Mesodermal cell (in vitro differentiated cells): ENCODE data around the gene ZSWIM6.

Source experiments
- H3K27ac ChIP-seq: 2 replicates; pipeline ENCODE4 v1.7.0; 2013; ENCODE audit warnings: mild to moderate bottlenecking, low read depth, low read length, moderate library complexity; ENCODE audit not compliant: severe bottlenecking
- H3K36me3 ChIP-seq: 2 replicates; pipeline ENCODE4 v1.7.1; 2013; ENCODE audit warnings: mild to moderate bottlenecking, low read length, moderate library complexity; ENCODE audit not compliant: control insufficient read depth, insufficient read depth
- H3K4me1 ChIP-seq: one replicate; pipeline ENCODE4 v1.7.1; 2013; ENCODE audit warnings: mild to moderate bottlenecking, low read length; ENCODE audit not compliant: insufficient read depth, control insufficient read depth, poor library complexity, severe bottlenecking
- H3K4me3 ChIP-seq: 2 replicates; pipeline ENCODE4 v1.7.0; 2013; ENCODE audit warnings: low read length, control low read depth, mild to moderate bottlenecking; ENCODE audit not compliant: insufficient read depth, poor library complexity, severe bottlenecking; ENCODE audit errors: extremely low read depth
- H3K9me3 ChIP-seq: 2 replicates; pipeline ENCODE4 v1.7.1; 2013; ENCODE audit warnings: mild to moderate bottlenecking, low read length, moderate library complexity; ENCODE audit not compliant: control insufficient read depth
- WGBS, 2 experiments: methylation state at CpG; one replicate each; pipeline ENCODE4 v1.1.5; 2013; ENCODE audit warnings: missing lambda C conversion rate in 2 of 2; ENCODE audit not compliant: insufficient coverage in 2 of 2; 5-methylcytosine and 5-hydroxymethylcytosine counted together

Gene ZSWIM6

GRCh38 chr5:61333321-61333953 is 1.4 kb downstream of the ZSWIM6 start:
- Histone ChIP-seq H3K4me1 (peaks cover 20% of the 10 kb centered on the region), H3K9me3 (no peaks in the 10 kb centered on the region), H3K36me3 (peaks cover 17% of the 10 kb centered on the region), H3K27ac (peak overlapping the region; percentile 91), H3K4me3 (peak overlapping the region; percentile 93)
- 0% methylated on average over 29 to 53 of the region's 75 CpGs for WGBS, 2 experiments

- Histone ChIP-seq H3K9me3 (no peaks in the 10 kb centered on the region), H3K4me1 (peaks cover 12% of the 10 kb centered on the region), H3K27ac (peak overlapping the region; percentile 91), H3K36me3 (peaks cover 17% of the 10 kb centered on the region), H3K4me3 (peak overlapping the region; percentile 93)
- 0 to 3% methylated on average over 8 of the region's 17 CpGs for WGBS, 2 experiments
These were observed 2.2 kb downstream of the ZSWIM6 start for GRCh38 chr5:61333954-61334867.

GRCh38 chr5:61334868-61335615 is 3.0 kb downstream of the ZSWIM6 start:
- 52 to 61% methylated on average over 4 to 5 of the region's 10 CpGs for WGBS, 2 experiments

GRCh38 chr5:61339764-61340163 is 7.7 kb downstream of the ZSWIM6 start:
- Histone ChIP-seq H3K4me1 (peaks cover 16% of the 10 kb centered on the region), H3K9me3 (no peaks in the 10 kb centered on the region), H3K4me3 (no peak overlapping the region), H3K27ac (no peak overlapping the region), H3K36me3 (peaks cover 17% of the 10 kb centered on the region)
- 83% methylated on average over 1 of the region's 2 CpGs; no CpG with 5 or more reads in 1 of the 2 experiments for WGBS, 2 experiments

More at GRCh38 chr5:61334868-61335615, 3.0 kb downstream of the ZSWIM6 start:
- H3K27ac ChIP-seq, result peak overlapping the region; percentile 33
- peaks cover 7% of the 10 kb centered on the region for H3K4me1 ChIP-seq
- H3K36me3 ChIP-seq, result peaks cover 17% of the 10 kb centered on the region
- no peaks in the 10 kb centered on the region for H3K9me3 ChIP-seq
- peak overlapping the region; percentile 93 for H3K4me3 ChIP-seq

- Histone ChIP-seq H3K4me3 (no peak overlapping the region), H3K4me1 (peaks cover 12% of the 10 kb centered on the region), H3K36me3 (peaks cover 17% of the 10 kb centered on the region), H3K9me3 (no peaks in the 10 kb centered on the region), H3K27ac (no peak overlapping the region)
- 100% methylated on average over 1 to 3 of the region's 3 CpGs for WGBS, 2 experiments
These were observed 8.8 kb downstream of the ZSWIM6 start for GRCh38 chr5:61340775-61341361.

- Histone ChIP-seq H3K4me3 (no peak overlapping the region), H3K4me1 (peaks cover 12% of the 10 kb centered on the region), H3K9me3 (no peaks in the 10 kb centered on the region), H3K27ac (no peak overlapping the region), H3K36me3 (peaks cover 6% of the 10 kb centered on the region)
- 86 to 100% methylated on average over 1 to 2 of the region's 4 CpGs for WGBS, 2 experiments
These were observed 10.0 kb downstream of the ZSWIM6 start for GRCh38 chr5:61342071-61342501.

- Histone ChIP-seq H3K9me3 (no peaks in the 10 kb centered on the region), H3K4me3 (no peak overlapping the region), H3K36me3 (peaks cover 4% of the 10 kb centered on the region), H3K27ac (no peak overlapping the region), H3K4me1 (peaks cover 12% of the 10 kb centered on the region)
- 100% methylated on average over 2 of the region's 6 CpGs; no CpG with 5 or more reads in 1 of the 2 experiments for WGBS, 2 experiments
These were observed 12.3 kb downstream of the ZSWIM6 start for GRCh38 chr5:61344187-61344944.

- Histone ChIP-seq H3K4me3 (no peak overlapping the region), H3K36me3 (peaks cover 4% of the 10 kb centered on the region), H3K9me3 (no peaks in the 10 kb centered on the region), H3K4me1 (peaks cover 12% of the 10 kb centered on the region), H3K27ac (no peak overlapping the region)
- 83 to 100% methylated on average over 1 of the region's 2 CpGs for WGBS, 2 experiments
These were observed 14.5 kb downstream of the ZSWIM6 start for GRCh38 chr5:61346511-61346910.

- Histone ChIP-seq H3K4me3 (no peak overlapping the region), H3K27ac (no peak overlapping the region), H3K36me3 (peaks cover 4% of the 10 kb centered on the region), H3K4me1 (peaks cover 8% of the 10 kb centered on the region), H3K9me3 (no peaks in the 10 kb centered on the region)
- 100% methylated on average over 1 to 3 of the region's 3 CpGs for WGBS, 2 experiments
These were observed 15.0 kb downstream of the ZSWIM6 start for GRCh38 chr5:61347080-61347479.
